GM19025 (cell line): ENCODE data around the gene COL4A6.
"Not testable (repeated sequence)": the region's sequence is repeated elsewhere in the genome, so short reads cannot be mapped to it uniquely, and the experiment has no call there.

ENCODE experiments used
- ATAC-seq: cut with Tn5 transposase; IDR thresholded peaks from one replicate; pipeline ENCODE4 v1.9.1; 2021; ENCODE audit warnings: mild to moderate bottlenecking, low read depth, moderate library complexity; ENCODE audit not compliant: unreplicated experiment

Gene COL4A6

DNA sequence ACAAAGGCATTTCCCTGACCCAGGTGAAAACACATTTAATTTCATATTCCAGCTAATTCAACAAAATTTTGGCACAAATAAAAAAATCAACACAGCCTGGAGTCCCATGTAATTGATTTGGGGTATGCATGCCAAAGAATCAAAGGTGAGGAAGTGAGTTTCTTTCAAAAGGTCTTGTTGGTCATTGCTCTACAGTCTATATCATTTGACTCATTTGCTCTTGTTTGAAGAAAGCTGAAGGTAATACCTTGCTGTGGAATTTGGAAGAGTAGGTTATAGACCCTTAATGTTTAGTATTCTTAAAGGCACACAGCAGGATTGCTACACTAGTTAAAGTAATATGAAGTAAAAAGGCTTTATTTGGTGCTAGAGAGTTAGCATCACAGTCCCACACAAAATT, 25.4 kb downstream of the COL4A6 start:
- ATAC-seq: no peak

GRCh38 chrX:108399418-108400165, 38.6 kb downstream of the COL4A6 start:
- ATAC-seq: no peak

DNA sequence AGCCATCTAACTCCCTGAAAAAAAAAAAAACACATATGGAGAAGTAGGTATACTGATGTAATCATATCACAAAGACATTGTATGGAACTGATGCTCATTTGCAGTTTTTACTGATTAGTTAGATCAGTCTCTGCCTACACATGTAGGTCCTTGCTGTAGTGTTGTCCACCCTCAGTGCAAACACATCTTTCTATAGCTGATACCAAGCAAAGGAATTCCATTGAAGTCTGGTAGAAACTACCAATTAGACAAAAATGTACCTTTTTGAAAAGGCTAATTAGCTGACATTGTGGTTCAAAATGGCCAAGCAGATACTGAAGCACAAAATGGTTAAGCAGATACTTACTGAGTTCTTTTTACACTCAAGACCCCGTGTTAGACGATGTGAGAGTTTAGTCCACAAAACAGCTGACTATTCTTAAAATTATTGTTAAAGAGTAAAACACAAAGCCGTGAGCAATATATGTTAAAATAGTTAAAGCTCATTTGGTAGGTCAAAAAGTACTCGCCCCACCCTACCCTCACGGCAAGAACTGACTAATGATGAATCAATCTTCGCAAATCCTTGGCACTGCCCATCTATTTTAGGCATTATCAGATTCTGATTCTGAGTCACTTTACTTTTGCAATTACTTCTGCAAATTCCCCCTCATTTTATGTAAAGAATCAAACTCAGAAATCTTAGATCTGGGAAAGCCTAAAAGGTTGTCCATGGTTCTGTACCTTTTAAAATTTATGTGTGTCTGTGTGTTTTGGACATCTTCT, 40.4 kb downstream of the COL4A6 start:
- no peak for ATAC-seq

GRCh38 chrX:108396986-108397385, 41.2 kb downstream of the COL4A6 start:
- no peak for ATAC-seq

GRCh38 chrX:108396188-108396891, 41.9 kb downstream of the COL4A6 start:
- ATAC-seq: no peak

- not testable (repeated sequence) for ATAC-seq
Observed at GRCh38 chrX:108390976-108391717, 47.1 kb downstream of the COL4A6 start.

- ATAC-seq: no peak
Observed at GRCh38 chrX:108384783-108385182, 53.4 kb downstream of the COL4A6 start.

DNA sequence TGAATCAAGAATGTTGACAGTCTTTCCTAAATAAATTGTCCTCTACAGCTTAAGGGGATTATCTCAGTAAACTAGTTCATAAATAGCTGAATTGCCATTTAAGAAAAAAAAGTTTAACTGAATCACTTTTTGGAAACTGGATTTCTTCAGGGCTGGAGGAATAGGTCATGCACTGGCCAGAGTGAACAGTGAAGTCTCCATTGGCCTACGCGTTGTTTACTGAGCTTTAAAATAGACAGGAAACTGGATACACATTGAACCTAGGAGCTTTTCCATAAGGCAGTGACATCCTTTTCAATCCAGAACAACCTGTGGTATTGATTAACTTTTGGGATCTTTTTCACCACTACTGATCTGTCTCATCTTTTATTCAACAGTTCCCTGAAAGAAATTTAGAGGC, 58.0 kb downstream of the COL4A6 start:
- no peak for ATAC-seq

- ATAC-seq: not testable (repeated sequence)
Observed at GRCh38 chrX:108376821-108377220, 61.4 kb downstream of the COL4A6 start.

DNA sequence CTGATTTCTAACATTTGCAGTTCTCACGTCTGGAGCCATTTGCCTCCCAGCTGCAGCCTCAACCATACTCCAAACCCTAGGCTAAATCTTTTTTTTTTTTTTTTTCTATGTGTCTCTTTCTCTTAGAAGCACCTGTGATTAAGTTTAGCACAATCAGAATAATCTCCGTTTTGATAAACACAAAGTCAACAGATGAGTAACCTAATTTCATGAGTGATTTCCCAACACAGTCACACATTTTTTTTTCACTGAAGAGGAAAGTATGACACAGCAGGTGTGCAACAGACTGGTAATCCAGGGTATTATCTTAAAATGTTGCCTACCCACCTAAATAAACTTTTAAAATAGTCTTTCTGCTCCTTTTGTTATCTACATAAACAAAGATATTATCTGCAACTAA, 62.6 kb downstream of the COL4A6 start:
- not testable (repeated sequence) for ATAC-seq

DNA sequence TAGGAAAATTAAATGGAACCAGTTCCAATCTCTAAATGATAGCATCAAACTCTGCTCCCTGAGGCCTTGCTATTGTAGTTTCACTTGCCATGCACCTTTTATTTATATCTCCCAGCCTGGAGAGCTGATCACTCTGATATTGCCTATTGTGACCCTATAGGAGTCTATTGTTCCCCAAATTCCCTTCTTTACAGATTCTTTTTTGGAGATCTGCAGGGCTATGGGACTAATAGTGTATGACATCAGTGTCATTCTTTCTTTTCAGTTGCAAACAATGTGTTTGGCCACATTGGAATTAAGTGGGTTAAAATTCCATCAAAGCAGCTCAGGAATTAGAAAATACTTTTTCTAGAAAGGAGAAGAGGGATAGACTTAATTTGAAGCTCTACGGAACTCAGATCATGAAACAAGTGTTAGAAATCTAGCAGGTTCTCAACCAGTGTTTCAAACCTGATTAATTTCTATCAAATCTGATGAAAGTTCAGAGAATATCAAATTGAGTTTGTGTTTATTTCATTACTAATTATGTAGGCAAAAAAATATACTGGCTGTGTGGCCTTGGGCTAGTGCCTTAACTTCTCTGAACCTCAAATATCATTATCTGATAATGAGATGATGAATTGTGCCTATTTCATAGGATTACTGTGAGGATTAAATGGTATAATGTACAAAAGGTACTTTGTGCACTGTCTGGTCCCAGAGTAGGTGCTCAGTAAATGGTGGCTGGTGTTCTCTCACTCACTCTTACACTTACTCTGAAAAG, 71.4 kb downstream of the COL4A6 start:
- ATAC-seq: no peak

- no peak for ATAC-seq
Observed at GRCh38 chrX:108362026-108362425, 76.2 kb downstream of the COL4A6 start.

- ATAC-seq: no peak
Observed at GRCh38 chrX:108361316-108361715, 76.9 kb downstream of the COL4A6 start.

- no peak for ATAC-seq
Observed at GRCh38 chrX:108359806-108360602, 78.2 kb downstream of the COL4A6 start.

- no peak for ATAC-seq
Observed at GRCh38 chrX:108353452-108353851, 84.8 kb downstream of the COL4A6 start.

GRCh38 chrX:108349210-108349609, 89.0 kb downstream of the COL4A6 start:
- ATAC-seq: no peak

DNA sequence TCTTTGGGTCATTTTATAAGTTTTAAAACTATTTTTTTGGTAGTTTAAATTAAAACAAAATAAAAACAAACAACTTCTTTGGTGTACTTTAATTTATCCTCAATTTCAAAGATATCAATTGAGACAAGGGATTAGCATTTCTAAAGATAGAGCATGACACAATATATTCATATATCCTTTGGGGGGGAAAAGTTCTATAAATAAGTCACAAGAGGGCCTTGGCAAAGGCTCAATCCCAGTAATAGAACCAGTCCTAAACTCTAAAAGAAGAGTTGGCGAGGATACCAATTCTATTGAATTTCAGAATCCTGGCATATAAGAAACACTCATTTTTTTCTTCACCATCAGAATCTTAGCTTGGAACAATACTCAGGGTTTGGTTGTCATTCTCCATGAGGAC, 89.7 kb downstream of the COL4A6 start:
- ATAC-seq: no peak

DNA sequence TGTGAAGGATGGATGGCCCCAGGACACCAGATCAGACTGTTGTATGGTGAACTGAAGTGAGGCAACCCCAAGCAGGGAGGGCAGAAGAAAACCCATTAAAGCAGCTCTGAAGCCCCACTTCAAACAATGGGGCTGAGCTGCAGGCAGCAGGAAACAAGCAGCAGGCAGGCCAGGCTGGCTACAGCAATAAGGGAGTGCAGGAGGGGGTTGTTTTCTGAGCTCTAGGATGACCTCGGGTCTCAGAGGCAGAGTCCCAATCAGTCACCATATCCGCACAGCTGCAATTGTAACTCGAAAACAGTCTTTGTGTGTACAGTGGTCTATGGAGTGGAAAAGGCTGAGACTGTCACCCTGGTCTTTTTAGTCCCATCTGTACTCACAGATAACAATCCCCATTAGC, 90.4 kb downstream of the COL4A6 start:
- no peak for ATAC-seq

GRCh38 chrX:108344216-108344615, 94.0 kb downstream of the COL4A6 start:
- ATAC-seq: no peak
